Natural killer cell (primary cell): ENCODE results near the gene PVRIG. TPM values are rescaled to one million over a fixed set of nuclear protein-coding genes. Genes with fewer than 3 reads are reported as not detected.
"Not testable (repeated sequence)": the region's sequence is repeated elsewhere in the genome, so short reads cannot be mapped to it uniquely, and the experiment has no call there.

ENCODE experiments used
- ATAC-seq, 3 donors: fragments of 150-1000 bp in 2 of 3; fragments of 200-7000 bp in 1 of 3; cut with Tn5 transposase; 1 replicate in 1 of 3; 2 replicates in 2 of 3; pipeline ENCODE4 v1.10.0; 2021; ENCODE audit warnings: mild to moderate bottlenecking in 2 of 3, moderate library complexity in 2 of 3
- DNase-seq, 2 donors: peaks; one replicate each; pipeline versions ENCODE4 v3.0.0 to v3.0.0-alpha.2; 2013 to 2021; ENCODE audit warnings: mixed read lengths in 1 of 2
- H3K27ac ChIP-seq: one replicate; pipeline ENCODE4 v1.5.1; 2013; ENCODE audit warnings: mild to moderate bottlenecking, low read length
- H3K27me3 ChIP-seq: one replicate; pipeline ENCODE4 v1.6.1; 2013; ENCODE audit warnings: low read length; ENCODE audit not compliant: control insufficient read depth, insufficient read depth
- H3K36me3 ChIP-seq: one replicate; pipeline ENCODE4 v1.6.1; 2013; ENCODE audit warnings: low read length; ENCODE audit not compliant: control insufficient read depth, insufficient read depth
- H3K4me1 ChIP-seq: one replicate; pipeline ENCODE4 v1.6.1; 2013; ENCODE audit warnings: low read length; ENCODE audit not compliant: control insufficient read depth, insufficient read depth
- H3K4me3 ChIP-seq: one replicate; pipeline ENCODE4 v1.5.1; 2013; ENCODE audit warnings: low read length
- H3K9me3 ChIP-seq: one replicate; pipeline ENCODE4 v1.6.1; 2013; ENCODE audit warnings: low read length; ENCODE audit not compliant: control insufficient read depth, insufficient read depth
- H3K27ac Mint-ChIP-seq, 2 donors: one replicate each; pipeline ENCODE4 v1.8.0; 2022; ENCODE audit warnings: mild to moderate bottlenecking in 2 of 2, mixed read lengths in 2 of 2, moderate library complexity in 1 of 2
- H3K27me3 Mint-ChIP-seq, 2 donors: one replicate each; pipeline ENCODE4 v1.8.0; 2022; ENCODE audit warnings: low read depth in 2 of 2, mixed read lengths in 2 of 2
- H3K36me3 Mint-ChIP-seq: one replicate; pipeline ENCODE4 v1.8.0; 2022; ENCODE audit warnings: mixed read lengths
- H3K4me1 Mint-ChIP-seq, 2 donors: one replicate each; pipeline ENCODE4 v1.8.0; 2022; ENCODE audit warnings: mixed read lengths in 2 of 2
- H3K4me3 Mint-ChIP-seq: one replicate; pipeline ENCODE4 v1.8.0; 2022; ENCODE audit warnings: mild to moderate bottlenecking, moderate library complexity, mixed read lengths
- H3K9me3 Mint-ChIP-seq, 2 donors: one replicate each; pipeline ENCODE4 v1.8.0; 2022; ENCODE audit warnings: mixed read lengths in 2 of 2
- WGBS: methylation state at CpG from one replicate; pipeline ENCODE4 v1.1.7; 2013; ENCODE audit warnings: missing lambda C conversion rate; ENCODE audit not compliant: insufficient coverage; 5-methylcytosine and 5-hydroxymethylcytosine counted together
- intact Hi-C: fragments of 100-400 bp; cut with micrococcal nuclease; formaldehyde crosslinking; loops from one replicate; pipeline ENCODE4 v1.14.2; 2022
- total RNA-seq, 4 donors: library from RNA; stranded (reverse); fragments of 120-200 nt in 1 of 4; gene quantifications; one replicate each; pipeline versions ENCODE4 v1.2.3 to v1.2.4, GENCODE V29; 2013 to 2022

The PVRIG gene
- total RNA-seq, 3 donors from 2014 or later (not counting 1 experiment from before 2014, with no cell fraction given), result 45.6 to 84.1 (median 52.9) TPM

DNA sequence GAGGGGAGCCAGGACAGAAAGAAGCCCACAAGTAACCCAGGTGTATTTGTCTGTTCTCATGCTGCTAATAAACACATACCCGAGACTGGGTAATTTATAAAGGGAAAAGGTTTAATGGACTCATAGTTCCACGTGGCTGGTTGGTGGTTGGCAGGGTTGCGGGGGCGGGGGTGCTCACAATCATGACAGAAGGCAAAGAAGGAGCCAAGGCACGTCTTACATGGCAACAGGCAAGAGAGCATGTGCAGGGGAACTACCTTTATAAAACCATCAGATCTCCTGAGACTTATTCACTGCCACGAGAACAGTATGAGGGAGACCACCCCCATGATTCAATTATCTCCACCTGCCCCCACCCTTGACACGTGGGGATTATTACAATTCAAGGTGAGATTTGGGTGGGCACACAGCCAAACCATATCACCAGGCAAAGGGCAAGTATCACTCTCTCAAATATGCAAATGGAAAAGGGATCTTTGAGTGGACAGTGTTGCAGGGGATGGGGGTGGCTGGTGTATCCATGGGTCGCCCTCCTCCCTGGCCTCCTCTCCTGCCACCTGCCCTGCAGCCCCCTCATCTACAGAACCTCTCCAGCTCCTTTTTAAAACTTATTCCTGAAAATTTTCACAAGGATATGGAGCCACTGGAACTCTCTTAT is 15.0 kb downstream of the PVRIG start:
- H3K4me3 Mint-ChIP-seq, H3K27ac ChIP-seq, ATAC-seq, H3K4me3 ChIP-seq, H3K36me3 Mint-ChIP-seq, H3K27me3 Mint-ChIP-seq, intact Hi-C loops, H3K9me3 Mint-ChIP-seq, H3K27me3 ChIP-seq, DNase-seq, H3K36me3 ChIP-seq, H3K9me3 ChIP-seq: not testable (repeated sequence)
- peaks cover 10% of the 10 kb centered on the region for H3K4me1 ChIP-seq
- 79% methylated on average over 7 of the region's 8 CpGs for WGBS
- Mint-ChIP-seq H3K27ac (peak overlapping the region; percentile 80 to 81), H3K4me1 (peaks cover 27 to 41% of the 10 kb centered on the region in 2 donors)

- H3K36me3 ChIP-seq, H3K4me3 Mint-ChIP-seq, H3K4me3 ChIP-seq, H3K9me3 ChIP-seq, intact Hi-C loops, H3K27ac ChIP-seq, H3K27me3 Mint-ChIP-seq, DNase-seq, H3K27me3 ChIP-seq, H3K9me3 Mint-ChIP-seq, H3K36me3 Mint-ChIP-seq, ATAC-seq, H3K4me1 ChIP-seq: not testable (repeated sequence)
- peak overlapping the region in 1 of 2 donors; percentile 73 for H3K27ac Mint-ChIP-seq
- peaks cover 25 to 31% of the 10 kb centered on the region in 2 donors for H3K4me1 Mint-ChIP-seq
- WGBS, result 90% methylated on average over 7 of the region's 7 CpGs
Measured at GRCh38 chr7:100239975-100240374, 20.2 kb downstream of the PVRIG start.

GRCh38 chr7:100243385-100243784 is 23.6 kb downstream of the PVRIG start:
- H3K27ac Mint-ChIP-seq, result peak overlapping the region; percentile 53 to 88
- peak; percentile 62 to 93 (median 78) for ATAC-seq
- H3K36me3 ChIP-seq, H3K4me3 Mint-ChIP-seq, H3K36me3 Mint-ChIP-seq, H3K27me3 Mint-ChIP-seq, H3K9me3 ChIP-seq, H3K27me3 ChIP-seq, H3K4me1 ChIP-seq, H3K9me3 Mint-ChIP-seq, H3K4me3 ChIP-seq, H3K27ac ChIP-seq, intact Hi-C loops: not testable (repeated sequence)
- H3K4me1 Mint-ChIP-seq, result peaks cover 18 to 31% of the 10 kb centered on the region in 2 donors
- 39% methylated on average over 10 of the region's 12 CpGs for WGBS
- peak; percentile 31 to 45 for DNase-seq

DNA sequence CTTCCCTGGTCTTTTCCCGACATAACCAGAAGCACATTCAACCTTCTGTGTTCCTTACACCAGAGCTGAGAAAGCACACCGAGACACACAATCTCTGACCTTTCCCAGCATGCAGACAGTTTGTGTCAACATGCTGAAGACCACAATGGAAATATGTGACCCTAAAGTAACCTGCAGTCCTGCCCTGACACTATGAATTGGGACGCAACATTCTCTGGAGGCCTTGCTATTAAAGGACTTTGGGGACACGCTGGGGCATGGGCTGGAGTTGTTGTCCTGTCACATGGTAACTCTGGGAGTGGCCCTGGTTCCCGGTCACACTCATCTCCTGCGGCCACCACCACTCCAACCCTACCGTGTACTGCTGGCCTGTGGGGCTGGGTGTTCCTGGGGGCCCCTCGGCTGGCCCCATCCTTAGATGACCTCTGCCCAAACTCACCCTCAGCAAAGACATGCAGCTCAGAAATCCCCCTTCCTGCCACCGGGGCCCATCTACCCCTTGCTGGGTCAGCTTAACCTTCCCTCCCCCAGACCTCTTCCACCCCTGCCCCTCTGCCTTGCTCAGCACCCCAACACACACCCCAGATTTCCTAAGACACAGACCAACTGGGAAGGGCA is 25.3 kb downstream of the PVRIG start:
- H3K4me3 ChIP-seq, H3K9me3 ChIP-seq, H3K36me3 ChIP-seq, intact Hi-C loops, H3K4me1 ChIP-seq, H3K4me3 Mint-ChIP-seq, H3K27me3 ChIP-seq, DNase-seq, H3K27me3 Mint-ChIP-seq, H3K27ac ChIP-seq, H3K36me3 Mint-ChIP-seq, H3K9me3 Mint-ChIP-seq: not testable (repeated sequence)
- peak overlapping the region in 1 of 2 donors; percentile 65 for H3K27ac Mint-ChIP-seq
- peak in 1 of 3 donors; percentile 27 for ATAC-seq
- peaks cover 18 to 24% of the 10 kb centered on the region in 2 donors for H3K4me1 Mint-ChIP-seq
- WGBS, result 84% methylated on average over 9 of the region's 9 CpGs

GRCh38 chr7:100246121-100246864 is 26.5 kb downstream of the PVRIG start:
- H3K36me3 Mint-ChIP-seq, H3K9me3 Mint-ChIP-seq, intact Hi-C loops, H3K4me3 ChIP-seq, H3K36me3 ChIP-seq, ATAC-seq, H3K9me3 ChIP-seq, H3K27ac ChIP-seq, H3K4me3 Mint-ChIP-seq, H3K27me3 ChIP-seq, DNase-seq, H3K4me1 ChIP-seq, H3K27me3 Mint-ChIP-seq: not testable (repeated sequence)
- H3K4me1 Mint-ChIP-seq, result peaks cover 18 to 23% of the 10 kb centered on the region in 2 donors
- H3K27ac Mint-ChIP-seq, result peak overlapping the region in 1 of 2 donors; percentile 16
- 94% methylated on average over 15 of the region's 15 CpGs for WGBS

DNA sequence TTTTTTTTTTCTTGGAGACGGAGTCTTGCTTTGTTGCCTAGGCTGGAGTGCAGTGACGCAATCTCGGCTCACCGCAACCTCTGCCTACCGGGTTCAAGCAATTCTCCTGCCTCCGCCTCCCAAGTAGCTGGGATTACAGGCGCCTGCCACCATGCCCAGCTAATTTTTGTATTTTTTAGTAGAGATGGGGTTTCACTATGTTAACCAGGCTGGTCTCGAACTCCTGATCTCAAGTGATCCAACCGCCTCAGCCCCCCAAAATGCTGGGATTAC is 27.1 kb downstream of the PVRIG start:
- peak overlapping the region in 1 of 2 donors; percentile 16 for H3K27ac Mint-ChIP-seq
- H3K36me3 Mint-ChIP-seq, H3K4me1 ChIP-seq, H3K36me3 ChIP-seq, H3K27me3 Mint-ChIP-seq, H3K9me3 Mint-ChIP-seq, H3K4me3 Mint-ChIP-seq, intact Hi-C loops, H3K27ac ChIP-seq, ATAC-seq, H3K27me3 ChIP-seq, H3K4me3 ChIP-seq, DNase-seq, H3K9me3 ChIP-seq: not testable (repeated sequence)
- peaks cover 18 to 23% of the 10 kb centered on the region in 2 donors for H3K4me1 Mint-ChIP-seq
- WGBS, result 99% methylated on average over 9 of the region's 9 CpGs
